Measurements from ENCODE around the gene COMP. TPM values are rescaled to one million over a fixed set of nuclear protein-coding genes. Genes with fewer than 3 reads are reported as not detected.

The COMP gene
- polyA plus RNA-seq, 1 donor (not counting 4 experiments of a cell fraction or from before 2014, with no cell fraction given) = not detected

GRCh38 chr19:18788529-18789421 is 2.3 kb downstream of the COMP start:
- no peak for FAIRE-seq
- Histone ChIP-seq H3K4me2 (ENCODE audit: control insufficient read depth, extremely low read depth, insufficient read depth, low read depth, low read length) (no peak overlapping the region), H3K9me1 (ENCODE audit: control insufficient read depth, extremely low read depth, insufficient read depth, low read length) (no peaks in the 10 kb centered on the region), H3K79me2 (ENCODE audit: control insufficient read depth, insufficient read depth, low read length) (no peaks in the 10 kb centered on the region), H2AFZ (ENCODE audit: control insufficient read depth, low read length) (no peak overlapping the region), H3K27ac (ENCODE audit: control insufficient read depth, insufficient read depth, low read length) (no peak overlapping the region), H3K4me3 (ENCODE audit: control insufficient read depth in 2 of 3, extremely low read depth in 1 of 3, insufficient read depth in 2 of 3, low read depth in 1 of 3, low read length in 3 of 3) (no peak overlapping the region), H3K9me3 (ENCODE audit: control insufficient read depth, low read depth, low read length) (no peaks in the 10 kb centered on the region), H4K20me1 (ENCODE audit: control insufficient read depth, extremely low read depth, insufficient read depth, low read length) (no peaks in the 10 kb centered on the region), H3K36me3 (ENCODE audit: control insufficient read depth in 2 of 2, extremely low read depth in 1 of 2, insufficient read depth in 2 of 2, low read length in 2 of 2) (no peaks in the 10 kb centered on the region), H3K27me3 (ENCODE audit: control insufficient read depth, extremely low read depth, insufficient read depth, low read length) (peaks cover 84% of the 10 kb centered on the region), H3K4me1 (ENCODE audit: control insufficient read depth, extremely low read depth, insufficient read depth, low read length) (no peaks in the 10 kb centered on the region), H3K9ac (ENCODE audit: control insufficient read depth, extremely low read depth, insufficient read depth, low read length) (no peak overlapping the region)
- TF ChIP-seq CTCF (optimal IDR thresholded peaks at IDR 0.05 in 1 of 3, IDR thresholded peaks at IDR 0.05 in 1 of 3, conservative IDR thresholded peaks at IDR 0.05 in 1 of 3; ENCODE audit: extremely low read depth in 1 of 3, insufficient read depth in 2 of 3, low read length in 3 of 3) (no peak), EZH2 (IDR thresholded peaks at IDR 0.05; ENCODE audit: low read length) (peak; percentile 99)
- dilution Hi-C loops (cut with MboI; ENCODE audit: extremely low pct_ligation_motif_present, low sequenced_read_pairs) = no loop called here
- no peak for DNase-seq (ENCODE audit: low read depth, low spot score)

GRCh38 chr19:18785179-18786124 is 5.7 kb downstream of the COMP start:
- no peaks in the 10 kb centered on the region for H3K79me2 ChIP-seq (ENCODE audit: control insufficient read depth, insufficient read depth, low read length)
- H3K4me3 ChIP-seq (ENCODE audit: control insufficient read depth in 2 of 3, extremely low read depth in 1 of 3, insufficient read depth in 2 of 3, low read depth in 1 of 3, low read length in 3 of 3) = no peak overlapping the region
- H3K4me1 ChIP-seq (ENCODE audit: control insufficient read depth, extremely low read depth, insufficient read depth, low read length) = no peaks in the 10 kb centered on the region
- H3K9me1 ChIP-seq (ENCODE audit: control insufficient read depth, extremely low read depth, insufficient read depth, low read length) = no peaks in the 10 kb centered on the region
- H3K27me3 ChIP-seq (ENCODE audit: control insufficient read depth, extremely low read depth, insufficient read depth, low read length) = peaks cover 68% of the 10 kb centered on the region
- FAIRE-seq (no peak), DNase-seq (ENCODE audit: low read depth, low spot score) (no peak)
- H3K4me2 ChIP-seq (ENCODE audit: control insufficient read depth, extremely low read depth, insufficient read depth, low read depth, low read length) = no peak overlapping the region
- H3K36me3 ChIP-seq (ENCODE audit: control insufficient read depth in 2 of 2, extremely low read depth in 1 of 2, insufficient read depth in 2 of 2, low read length in 2 of 2) = no peaks in the 10 kb centered on the region
- no peak for TF ChIP-seq CTCF (optimal IDR thresholded peaks at IDR 0.05 in 1 of 3, IDR thresholded peaks at IDR 0.05 in 1 of 3, conservative IDR thresholded peaks at IDR 0.05 in 1 of 3; ENCODE audit: extremely low read depth in 1 of 3, insufficient read depth in 2 of 3, low read length in 3 of 3)
- no peak for TF ChIP-seq EZH2 (IDR thresholded peaks at IDR 0.05; ENCODE audit: low read length)
- H3K27ac ChIP-seq (ENCODE audit: control insufficient read depth, insufficient read depth, low read length) = no peak overlapping the region
- H3K9ac ChIP-seq (ENCODE audit: control insufficient read depth, extremely low read depth, insufficient read depth, low read length) = no peak overlapping the region
- H2AFZ ChIP-seq (ENCODE audit: control insufficient read depth, low read length) = no peak overlapping the region
- no peaks in the 10 kb centered on the region for H3K9me3 ChIP-seq (ENCODE audit: control insufficient read depth, low read depth, low read length)
- H4K20me1 ChIP-seq (ENCODE audit: control insufficient read depth, extremely low read depth, insufficient read depth, low read length) = no peaks in the 10 kb centered on the region
- dilution Hi-C loops (cut with MboI; ENCODE audit: extremely low pct_ligation_motif_present, low sequenced_read_pairs) = no loop called here
